HG02981 (cell line): ENCODE results near the gene BMP2K.
"Not testable (repeated sequence)": the region's sequence is repeated elsewhere in the genome, so short reads cannot be mapped to it uniquely, and the experiment has no call there.

Experiments
- ATAC-seq: cut with Tn5 transposase; IDR thresholded peaks from one replicate; pipeline ENCODE4 v1.9.1; 2021; ENCODE audit warnings: mild to moderate bottlenecking, moderate library complexity; ENCODE audit not compliant: unreplicated experiment

BMP2K gene

DNA sequence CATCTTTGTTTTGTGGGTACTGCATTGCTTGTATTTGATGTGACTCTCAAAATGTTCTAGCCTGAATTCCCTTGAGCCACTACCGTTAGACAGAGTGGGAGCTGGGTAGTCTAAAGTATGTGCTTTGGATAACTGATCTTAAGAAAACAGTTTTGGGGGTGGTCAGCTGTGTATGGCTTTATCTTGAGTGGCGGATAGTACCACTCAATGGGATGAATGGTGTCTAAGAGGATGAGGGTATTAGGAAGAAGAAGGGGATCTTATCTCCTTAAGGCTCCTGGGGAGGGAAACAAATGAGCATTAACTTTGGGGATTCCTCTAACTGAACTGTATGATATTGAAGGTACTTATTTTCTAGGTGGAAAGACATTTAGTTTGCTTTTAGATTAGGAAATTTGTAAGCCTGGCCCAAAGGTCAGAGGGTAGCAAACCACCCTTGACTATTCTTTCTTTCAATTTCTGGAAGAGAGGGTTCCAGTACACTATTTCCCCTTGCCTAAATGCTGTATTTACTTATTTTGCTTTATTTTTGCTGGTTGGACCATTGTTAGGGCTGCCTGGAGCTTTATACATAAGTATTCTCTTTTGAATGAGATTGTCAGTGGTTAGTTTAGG lies 11.3 kb downstream of the BMP2K start:
- ATAC-seq, result no peak

DNA sequence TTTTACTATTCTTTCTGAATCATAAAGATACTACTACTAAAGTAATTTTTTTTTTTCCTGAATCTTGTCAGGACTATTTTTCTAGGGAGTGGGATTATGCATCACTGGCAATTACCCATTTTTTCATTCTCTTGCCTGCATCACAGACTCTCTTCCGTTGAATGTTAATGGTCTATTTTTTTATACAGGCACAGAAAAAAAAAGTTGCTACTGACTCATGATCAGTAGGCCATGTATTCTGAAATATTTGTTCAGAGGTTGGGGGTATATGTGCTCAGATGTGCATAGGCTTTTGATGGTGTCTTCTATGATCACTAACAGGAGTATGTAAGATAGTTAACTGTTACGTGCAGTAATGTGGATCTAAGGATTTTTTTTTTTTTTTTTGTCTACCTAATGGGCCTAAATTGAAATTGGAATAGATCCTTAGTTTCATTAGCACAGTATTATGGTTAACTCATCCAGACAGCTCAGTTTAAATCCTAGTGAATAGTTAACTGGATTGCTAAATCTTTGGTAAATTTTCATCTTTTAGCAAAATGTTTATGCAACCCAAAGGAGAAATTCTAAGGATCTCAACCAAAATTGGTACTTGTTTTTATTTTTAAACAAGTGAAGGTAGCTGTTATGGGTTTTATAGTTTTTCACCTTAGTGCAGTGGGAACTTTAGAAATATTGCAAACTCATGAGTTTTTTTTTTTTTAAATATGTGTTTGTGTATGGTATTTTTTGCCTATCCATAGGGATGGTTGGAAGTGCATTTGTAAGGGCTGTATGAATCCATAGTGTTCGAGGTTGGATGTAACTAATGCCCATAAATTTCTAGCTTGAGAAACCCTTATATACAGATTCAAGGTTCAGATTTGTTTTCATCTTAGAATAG lies 12.1 kb downstream of the BMP2K start:
- no peak for ATAC-seq

DNA sequence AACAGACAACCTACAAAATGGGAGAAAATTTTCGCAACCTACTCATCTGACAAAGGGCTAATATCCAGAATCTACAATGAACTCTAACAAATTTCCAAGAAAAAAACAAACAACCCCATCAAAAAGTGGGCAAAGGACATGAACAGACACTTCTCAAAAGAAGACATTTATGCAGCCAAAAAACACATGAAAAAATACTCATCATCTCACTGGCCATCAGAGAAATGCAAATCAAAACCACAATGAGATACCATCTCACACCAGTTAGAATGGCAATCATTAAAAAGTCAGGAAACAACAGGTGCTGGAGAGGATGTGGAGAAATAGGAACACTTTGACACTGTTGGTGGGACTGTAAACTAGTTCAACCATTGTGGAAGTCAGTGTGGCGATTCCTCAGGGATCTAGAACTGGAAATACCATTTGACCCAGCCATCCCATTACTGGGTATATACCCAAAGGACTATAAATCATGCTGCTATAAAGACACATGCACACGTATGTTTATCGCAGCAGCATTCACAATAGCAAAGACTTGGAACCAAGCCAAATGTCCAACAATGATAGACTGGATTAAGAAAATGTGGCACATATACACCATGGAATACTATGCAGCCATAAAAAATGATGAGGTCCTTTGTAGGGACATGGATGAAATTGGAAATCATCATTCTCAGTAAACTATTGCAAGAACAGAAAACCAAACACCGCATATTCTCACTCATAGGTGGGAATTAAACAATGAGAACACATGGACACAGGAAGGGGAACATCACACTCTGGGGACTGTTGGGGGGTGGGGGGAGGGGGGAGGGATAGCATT lies 19.7 kb downstream of the BMP2K start:
- not testable (repeated sequence) for ATAC-seq

DNA sequence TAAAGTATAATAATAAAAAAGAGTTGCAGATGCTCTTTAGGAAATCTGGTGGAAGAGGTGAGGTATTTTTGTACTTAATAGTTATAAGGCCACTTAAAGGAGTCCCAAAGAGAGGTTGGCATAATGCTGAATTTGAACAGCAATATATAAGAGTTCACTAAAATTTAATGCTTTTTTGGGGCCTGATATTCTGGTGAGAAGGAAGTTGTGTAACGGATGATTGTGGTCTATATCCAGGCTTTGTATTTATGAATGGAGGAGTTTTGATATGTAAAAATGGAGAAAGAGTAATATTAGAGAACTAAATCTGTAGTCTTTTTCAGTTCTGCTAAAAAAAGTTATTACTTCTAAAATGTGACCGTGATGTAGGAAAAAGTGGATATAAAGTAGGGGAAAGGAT lies 20.4 kb downstream of the BMP2K start:
- ATAC-seq, result no peak

DNA sequence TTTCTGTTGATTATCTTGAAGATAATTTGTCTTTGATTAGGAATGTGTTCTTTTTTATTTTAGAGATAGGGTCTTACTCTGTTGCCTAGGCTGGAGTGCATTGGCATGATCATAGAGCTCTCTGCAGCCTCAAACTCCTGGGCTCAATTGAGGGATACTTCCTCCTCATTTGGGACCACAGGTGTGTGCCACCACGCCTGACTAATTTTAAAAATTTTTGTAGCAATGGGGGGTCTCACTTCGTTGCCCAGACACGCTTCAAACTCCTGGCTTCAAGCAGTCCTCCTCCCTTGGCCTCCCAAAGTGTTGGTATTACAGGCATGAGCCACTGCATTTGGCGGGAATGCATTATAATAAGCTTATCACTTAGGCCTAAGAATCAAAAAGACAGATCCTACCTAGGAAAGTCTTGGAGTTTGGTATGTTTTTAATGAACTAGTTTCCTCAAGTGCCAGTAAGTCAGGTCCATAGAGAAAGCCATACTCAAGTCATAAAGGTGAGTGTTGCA lies 21.7 kb downstream of the BMP2K start:
- ATAC-seq, result no peak

DNA sequence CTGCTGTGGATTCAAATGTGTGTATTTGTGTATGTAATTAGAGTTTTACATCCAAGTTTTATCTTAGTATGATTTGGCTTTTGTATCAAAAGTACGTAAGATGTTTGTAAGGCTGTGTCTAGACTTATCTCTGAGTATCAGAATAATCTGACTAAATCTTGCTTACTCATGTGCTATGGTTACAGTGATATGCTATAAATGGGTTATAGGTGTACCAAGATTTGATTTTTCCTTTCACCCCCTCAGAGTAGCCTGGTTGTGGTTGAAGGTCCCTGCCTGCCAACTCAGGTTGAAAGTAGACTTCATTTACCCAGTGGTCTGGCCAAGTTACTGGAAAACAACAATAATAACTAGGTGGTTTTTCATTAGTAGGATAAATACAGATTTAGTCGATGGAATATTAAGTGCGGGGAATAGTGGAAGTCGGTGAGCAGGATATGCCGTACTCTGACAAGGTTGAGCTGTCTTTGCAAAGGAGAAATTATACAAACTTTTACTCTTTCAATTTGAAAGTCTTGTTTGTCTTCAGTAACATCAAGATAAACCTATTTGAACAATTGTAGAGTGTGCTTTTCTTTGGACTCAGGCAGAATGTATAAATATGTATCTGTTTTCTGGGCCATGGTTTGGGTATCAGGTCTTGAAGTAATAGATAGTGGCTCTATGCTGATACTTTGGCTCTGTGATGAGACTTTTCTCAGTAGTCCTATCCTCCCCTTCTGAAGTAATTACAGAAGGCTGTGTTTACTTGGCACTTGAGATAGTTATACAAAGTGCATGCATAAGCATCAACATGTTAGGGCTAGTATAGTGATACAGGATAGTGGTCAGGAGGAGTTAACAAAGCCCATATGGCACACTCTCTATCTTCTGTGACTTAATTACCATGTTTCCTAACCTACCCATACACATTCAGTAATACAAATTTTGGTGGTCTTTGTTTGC lies 23.7 kb downstream of the BMP2K start:
- peak; percentile 69 for ATAC-seq

DNA sequence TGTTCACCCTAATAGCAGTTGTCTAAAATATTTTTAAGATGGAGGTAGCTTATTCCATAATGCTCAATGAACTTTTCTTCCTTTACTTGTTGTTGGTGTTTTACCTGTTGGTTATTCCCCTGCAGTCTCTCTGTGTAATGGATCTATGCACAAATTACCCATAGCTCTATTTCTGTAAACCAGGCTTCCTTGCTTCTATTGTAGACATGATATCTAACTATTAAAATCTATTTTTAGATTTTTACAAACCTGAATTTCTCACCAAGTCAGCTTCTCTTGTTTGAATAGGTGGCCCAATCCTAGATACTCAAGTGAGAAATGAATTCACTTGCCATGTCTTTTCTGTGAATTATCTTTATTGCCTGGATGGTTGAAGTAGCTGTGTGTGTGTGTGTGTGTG lies 24.8 kb downstream of the BMP2K start:
- ATAC-seq, result no peak

DNA sequence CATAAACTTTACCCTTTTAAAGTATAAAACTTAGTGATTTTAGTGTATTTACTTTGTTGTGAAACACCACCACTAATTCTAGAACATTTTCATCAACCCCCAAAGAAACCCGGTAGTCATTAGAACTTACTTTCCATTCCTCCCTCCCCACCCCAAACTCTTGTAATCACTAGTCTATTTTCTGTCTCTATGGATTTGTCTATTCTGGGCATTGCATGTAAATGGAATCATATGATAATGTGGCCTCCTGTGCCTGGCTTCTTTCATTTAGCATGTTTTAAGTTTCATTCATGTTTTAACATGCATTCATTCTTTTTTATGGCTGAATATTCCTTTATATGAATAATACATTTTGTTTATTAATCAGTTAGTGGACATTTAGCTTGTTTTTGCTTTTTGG lies 27.8 kb downstream of the BMP2K start:
- no peak for ATAC-seq

DNA sequence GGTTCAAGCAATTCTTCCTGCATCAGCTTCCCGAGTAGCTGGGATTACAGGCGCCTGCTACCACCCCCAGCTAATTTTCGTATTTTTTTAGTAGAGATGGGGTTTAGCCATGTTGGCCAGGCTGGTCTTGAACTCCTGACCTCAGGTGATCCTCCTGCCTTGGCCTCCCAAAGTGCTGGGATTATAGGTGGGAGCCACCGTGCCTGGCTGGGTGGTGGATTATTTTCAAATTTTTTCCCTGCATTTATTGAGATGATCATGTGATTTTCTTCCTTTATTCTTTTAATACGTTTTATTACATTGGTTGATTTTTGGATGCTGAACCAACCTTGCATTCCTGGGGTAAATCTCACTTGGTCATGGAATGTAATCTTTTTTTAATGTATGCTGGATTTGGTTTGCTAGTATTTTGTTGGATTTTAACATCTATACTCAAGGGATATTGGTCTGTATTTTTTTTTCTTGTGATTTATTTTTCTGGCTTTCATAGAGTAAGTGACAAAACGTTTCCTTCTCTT lies 30.9 kb downstream of the BMP2K start:
- no peak for ATAC-seq

DNA sequence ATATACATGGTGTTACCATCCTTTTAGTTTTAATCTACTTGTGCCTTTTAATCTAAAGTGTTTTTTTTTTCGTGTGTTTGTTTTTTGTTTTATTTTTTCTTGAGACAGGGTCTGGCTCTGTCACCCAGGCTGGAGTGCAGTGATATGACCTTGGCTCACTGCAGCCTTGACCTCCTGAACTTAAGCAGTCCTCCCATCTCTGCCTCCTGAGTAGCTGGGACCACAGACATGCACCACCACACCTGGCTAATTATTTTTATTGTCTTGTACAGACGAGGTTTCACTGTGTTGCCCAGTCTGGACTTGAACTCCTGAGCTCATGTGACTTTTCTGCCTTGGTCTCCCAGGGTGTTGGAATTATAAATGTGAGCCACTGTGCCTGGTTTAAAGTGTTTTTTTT lies 33.1 kb downstream of the BMP2K start:
- ATAC-seq, result no peak

DNA sequence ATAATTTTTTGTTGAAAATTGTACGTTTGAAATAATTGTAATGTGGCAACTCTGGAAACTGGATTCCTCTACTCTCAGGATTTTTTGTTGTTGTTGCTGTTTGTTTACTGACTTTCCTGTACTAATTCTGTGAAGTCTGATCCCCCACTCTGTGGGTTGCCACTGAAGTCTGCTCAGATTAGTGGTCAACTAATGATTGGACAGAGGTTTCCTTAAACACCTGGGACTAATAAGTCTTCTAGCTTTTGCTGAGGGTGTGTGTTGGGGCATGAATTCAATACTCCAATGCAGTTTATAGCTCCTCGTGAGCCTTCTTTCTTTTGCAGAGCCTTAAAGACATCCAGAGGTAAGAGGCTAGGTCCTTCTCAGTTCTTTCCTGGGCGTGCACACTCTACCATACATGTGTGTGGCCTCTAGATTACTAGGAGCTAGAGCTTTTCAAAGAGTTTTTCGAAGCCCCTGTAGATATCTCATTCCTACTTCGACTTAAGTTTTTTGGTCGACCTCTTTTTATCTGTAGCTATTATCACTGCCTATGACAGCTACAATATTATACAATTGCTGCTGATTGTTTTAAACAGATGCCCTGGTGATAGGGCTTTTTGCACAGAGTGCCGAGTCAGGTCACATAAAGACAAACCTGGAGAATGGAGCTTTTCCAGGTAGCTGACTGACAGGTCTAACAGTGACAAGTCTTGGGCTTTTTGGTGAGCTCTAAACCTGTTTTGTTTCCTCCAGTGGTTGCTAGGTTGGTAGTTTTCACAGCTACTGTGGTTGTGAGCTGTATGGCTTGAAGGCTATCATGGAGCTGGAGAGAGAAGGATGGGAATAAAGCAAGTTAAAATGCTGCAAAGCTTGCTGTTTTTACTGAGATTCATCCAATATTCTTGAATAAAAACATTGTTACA lies 34.0 kb downstream of the BMP2K start:
- ATAC-seq, result no peak

DNA sequence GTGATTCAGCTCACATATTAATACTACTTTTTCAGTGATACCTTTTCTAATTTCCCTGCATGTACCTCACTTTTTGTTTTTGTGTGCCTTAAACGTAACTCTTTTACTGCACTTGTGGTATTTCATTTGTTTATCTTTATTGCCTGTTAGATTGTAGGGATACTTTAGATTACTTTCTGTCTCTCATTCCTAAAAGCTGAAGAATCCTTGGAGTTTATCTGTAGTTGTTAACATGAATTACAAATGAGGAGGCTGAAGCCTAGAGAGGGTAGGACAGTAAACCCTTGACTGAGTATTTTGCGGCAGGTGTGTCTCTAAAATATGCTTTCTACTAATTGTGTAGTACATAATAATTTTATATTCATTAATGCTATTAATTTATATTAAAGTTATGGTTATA lies 34.9 kb downstream of the BMP2K start:
- no peak for ATAC-seq

DNA sequence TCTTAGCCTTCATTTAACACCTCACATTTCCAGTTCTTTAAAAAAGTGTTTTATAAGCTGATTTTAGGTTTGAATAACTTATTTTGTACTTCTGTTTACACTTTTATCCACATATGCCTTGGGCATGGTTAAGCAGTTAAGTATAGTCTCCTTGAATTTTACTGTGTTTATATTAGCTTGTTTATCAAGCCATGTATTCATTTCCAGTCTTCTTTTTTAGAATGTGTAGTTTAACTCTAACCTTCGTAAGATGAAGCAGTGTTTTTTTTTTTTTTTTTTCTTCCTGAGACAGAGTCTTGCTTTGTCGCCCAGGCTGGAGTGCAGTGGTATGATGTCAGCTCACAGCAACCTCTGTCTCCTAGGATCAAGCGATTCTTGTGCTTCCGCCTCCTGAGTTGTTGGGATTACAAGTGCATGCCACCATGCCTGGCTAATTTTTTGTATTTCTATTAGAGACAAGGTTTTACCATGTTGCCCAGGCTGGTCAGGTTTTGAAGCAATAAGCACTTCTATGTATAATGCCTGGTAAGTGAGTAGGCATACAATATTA lies 42.5 kb downstream of the BMP2K start:
- ATAC-seq, result no peak

DNA sequence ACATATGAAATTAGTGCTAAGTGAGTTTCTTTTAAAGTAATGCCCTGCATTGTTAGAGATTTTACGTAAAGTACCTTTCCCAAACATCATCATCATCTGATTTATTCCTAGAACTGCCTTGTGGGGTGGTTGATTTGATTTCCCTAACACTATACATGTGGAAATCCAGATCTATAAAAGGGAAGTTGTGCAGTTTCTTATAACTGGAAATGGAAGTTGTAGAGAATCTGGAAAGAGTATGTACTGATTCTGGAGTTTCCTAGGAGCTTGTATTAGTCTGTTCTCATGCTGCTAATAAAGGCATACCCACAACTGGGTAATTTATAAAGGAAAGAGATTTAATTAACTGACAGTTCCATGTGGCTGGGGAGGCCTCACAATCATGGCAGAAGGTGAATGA lies 47.9 kb downstream of the BMP2K start:
- ATAC-seq, result no peak

DNA sequence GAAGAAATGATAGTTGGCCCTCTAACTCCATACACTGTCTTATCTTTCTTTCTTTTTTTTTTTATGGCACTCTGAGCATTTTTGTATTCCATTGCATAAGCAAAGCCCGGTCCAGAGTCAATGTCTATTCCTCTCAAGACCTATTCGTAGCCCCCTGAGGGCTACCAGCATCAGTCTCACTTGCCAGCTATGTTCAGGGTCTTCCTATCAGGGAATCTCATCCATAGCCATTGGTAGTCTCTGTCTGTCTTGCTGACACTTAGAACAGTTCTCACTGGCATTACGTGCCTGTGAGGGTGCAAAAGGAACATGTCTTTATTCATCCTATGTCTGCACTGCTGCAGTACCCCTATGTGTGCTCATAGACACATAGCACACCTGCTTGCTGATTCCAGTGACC lies 51.0 kb downstream of the BMP2K start:
- ATAC-seq, result no peak

DNA sequence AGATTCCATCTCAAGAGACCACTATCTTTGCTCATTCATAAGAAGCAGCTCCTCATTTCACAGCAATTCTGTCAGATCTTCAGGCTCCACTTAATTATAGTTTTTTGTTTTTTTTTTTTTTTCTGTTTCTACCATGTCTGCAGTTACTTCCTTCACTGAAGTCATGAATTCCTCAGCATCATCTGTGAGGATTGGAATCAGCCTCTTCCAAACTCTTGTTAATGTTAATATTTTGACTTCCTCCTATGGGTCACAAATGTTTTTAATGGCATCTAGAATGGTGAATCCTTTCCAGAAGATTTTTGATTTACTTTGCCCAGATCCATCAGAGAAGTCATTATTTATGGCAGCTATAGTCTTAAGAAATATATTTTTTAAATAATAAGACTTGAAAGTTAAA lies 53.1 kb downstream of the BMP2K start:
- no peak for ATAC-seq

DNA sequence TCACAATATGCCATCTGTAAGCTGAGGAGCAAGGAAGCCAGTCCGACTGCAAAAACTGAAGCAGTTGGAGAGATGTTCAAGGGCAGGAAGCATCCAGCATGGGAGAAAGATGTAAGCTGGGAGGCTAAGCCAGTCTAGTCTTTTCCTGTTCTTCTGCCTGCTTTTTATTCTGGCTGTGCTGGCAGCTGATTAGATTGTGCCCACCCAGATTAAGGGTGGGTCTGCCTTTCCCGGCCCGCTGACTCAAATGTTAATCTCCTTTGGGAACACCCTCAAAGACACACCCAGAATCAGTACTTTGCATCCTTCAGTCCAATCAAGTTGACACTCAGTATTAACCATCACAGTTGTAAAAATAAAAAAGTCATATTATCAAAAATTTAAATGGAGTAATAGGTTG lies 63.5 kb downstream of the BMP2K start:
- ATAC-seq, result not testable (repeated sequence)

DNA sequence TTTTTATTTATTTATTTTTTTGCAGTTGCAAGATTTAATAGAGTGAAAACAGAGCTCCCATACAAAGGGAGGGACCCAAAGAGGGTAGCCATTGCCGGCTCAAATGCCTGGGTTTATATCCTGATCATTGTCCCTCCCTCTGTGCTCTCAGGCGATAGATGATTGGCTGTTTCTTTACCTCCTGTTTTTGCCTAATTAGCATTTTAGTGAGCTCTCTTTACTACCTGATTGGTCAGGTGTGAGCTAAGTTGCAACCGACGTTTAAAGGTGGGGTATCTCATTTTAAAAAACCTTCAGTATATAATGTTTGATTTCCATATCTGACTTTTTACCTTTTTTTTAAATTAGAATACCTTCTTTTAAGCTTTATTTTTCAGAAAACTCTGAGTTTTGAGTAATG lies 64.1 kb downstream of the BMP2K start:
- not testable (repeated sequence) for ATAC-seq

DNA sequence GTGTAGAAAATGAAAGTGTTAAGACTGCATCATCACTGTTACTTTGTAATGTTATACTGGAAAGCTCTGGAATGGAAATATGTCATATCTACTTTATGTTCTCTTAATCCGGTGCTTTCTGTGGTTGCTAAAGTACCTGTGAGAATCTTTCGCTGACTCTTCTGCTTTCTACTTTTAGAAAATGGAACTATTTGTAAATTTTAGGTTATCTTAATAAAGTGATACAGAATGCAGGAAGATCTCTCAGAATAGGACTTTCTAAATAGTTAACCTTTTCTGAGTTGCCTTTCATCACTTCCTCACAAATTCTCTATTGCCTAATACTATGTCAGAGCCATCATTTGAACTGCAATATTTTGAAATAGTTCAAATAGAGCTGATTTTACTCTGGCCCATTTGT lies 69.3 kb downstream of the BMP2K start:
- peak; percentile 84 for ATAC-seq
